T47D (cell line): ENCODE data around the gene LGALS7B.
"Not testable (repeated sequence)": the region's sequence is repeated elsewhere in the genome, so short reads cannot be mapped to it uniquely, and the experiment has no call there.

Experiments used
- DNase-seq, 2 experiments: peaks; one replicate each; pipeline versions ENCODE4 v3.0.0 to v3.0.0-alpha.2; 2011 to 2012; ENCODE audit warnings: low read depth in 1 of 2, low spot score in 1 of 2
- JUND ChIP-seq: IDR thresholded peaks from 2 replicates; pipeline ENCODE4 v1.6.1; 2012; ENCODE audit warnings: low read depth
- in situ Hi-C: cut with HindIII; loops from 2 replicates; pipeline ENCODE4 v1.10.0; 2016; ENCODE audit warnings: low sequenced_read_pairs, low pct_unique_long_range_greater_than_20kb

Gene LGALS7B

GRCh38 chr19:38759590-38760003 lies 29.4 kb upstream of the LGALS7B start:
- DNase-seq: no peak
- no peak for TF ChIP-seq JUND
- in situ Hi-C loops: no loop called here

DNA sequence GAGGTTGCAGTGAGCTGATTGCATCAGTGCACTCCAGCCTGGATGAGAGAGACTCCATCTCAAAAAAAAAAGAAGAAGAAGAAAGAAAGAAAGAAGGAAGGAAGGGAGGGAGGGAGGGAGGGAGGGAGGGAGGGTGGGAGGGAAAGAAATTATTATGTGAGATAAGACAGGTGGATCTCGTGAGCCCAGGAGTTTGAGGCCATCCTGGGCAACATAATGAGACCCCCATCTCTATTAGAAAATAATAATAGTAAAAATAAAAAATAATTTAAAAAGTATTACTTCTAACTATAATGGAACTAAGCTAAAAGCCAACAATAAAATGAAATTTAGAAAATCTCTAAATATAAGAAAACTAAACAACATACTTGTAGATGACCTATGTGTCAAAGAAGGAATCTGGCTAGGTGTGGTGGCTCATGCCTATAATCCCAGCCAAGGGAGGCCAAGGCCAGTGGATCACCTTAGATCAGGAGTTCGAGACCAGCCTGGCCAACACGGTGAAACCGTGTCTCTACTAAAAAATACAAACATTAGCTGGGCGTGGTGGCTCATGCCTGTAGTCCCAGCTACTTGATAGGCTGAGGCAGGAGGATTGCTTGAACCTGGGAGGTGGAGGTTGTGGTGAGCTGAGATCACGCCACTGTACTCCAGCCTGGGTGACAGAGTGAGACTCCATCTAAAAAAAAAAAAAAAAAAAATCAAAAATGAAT lies 28.0 kb upstream of the LGALS7B start:
- in situ Hi-C loops: not testable (repeated sequence)

DNA sequence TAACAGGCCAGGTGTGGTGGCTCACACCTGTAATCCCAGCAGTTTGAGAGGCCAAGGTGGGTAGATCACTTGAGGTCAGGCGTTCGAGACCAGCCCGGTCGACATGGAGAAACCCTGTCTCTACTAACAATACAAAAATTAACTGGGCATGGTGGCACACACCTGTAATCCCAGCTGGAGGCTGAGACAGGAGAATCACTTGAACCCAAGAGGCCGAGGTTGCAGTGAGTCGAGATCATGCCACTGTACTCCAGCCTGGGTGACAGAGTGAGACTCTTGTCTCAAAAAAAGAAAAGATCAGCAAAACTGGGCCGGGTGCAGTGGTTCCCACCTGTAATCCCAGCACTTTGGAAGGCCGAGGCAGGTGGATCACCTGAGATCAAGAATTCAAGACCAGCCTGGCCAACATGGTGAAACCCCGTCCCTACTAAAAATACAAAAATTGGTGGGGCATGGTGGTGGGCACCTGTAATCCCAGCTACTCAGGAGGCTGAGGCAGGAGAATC lies 27.1 kb upstream of the LGALS7B start:
- DNase-seq, in situ Hi-C loops: not testable (repeated sequence)

More for the DNA sequence above, 28.0 kb upstream of the LGALS7B start:
- not testable (repeated sequence) for DNase-seq

- in situ Hi-C loops: no loop called here
Observed at GRCh38 chr19:38763795-38764220, 25.2 kb upstream of the LGALS7B start.

GRCh38 chr19:38765214-38765613 lies 23.8 kb upstream of the LGALS7B start:
- TF ChIP-seq JUND: no peak
- in situ Hi-C loops: no loop called here
- no peak for DNase-seq

More at GRCh38 chr19:38763795-38764220, 25.2 kb upstream of the LGALS7B start:
- TF ChIP-seq JUND: no peak
- DNase-seq: no peak

DNA sequence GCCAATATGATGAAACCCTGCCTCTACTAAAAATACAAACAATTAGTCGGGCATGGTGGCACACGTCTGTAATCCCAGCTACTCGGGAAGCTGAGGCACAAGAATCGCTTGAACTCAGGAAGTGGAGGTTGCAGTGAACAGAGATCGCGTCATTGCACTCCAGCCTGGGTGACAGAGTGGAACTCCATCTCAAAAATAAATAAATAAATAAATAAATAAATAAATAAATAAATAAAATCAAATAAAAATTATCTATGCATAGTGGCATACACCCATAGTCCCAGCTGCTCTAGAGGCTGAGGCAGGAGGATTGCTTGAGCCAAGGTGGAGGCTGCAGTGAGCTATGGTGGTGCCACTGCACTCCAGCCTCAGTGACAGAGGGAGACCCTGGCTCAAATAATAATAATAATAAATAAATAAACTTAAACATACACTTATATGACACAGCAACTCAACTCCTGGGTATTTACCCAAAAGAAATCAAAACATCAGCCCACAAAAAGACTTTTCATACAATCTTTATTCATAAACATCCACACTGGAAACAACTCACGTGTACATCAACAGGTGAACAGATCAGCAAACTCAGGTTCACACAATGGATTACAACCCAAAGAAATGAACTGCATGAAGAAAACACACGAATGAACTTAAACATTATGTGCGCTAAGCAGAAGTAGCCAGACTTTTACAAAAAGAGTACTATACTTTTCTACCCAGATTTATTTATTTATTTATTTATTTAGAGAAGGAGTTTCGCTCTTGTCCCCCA lies 22.5 kb upstream of the LGALS7B start:
- in situ Hi-C loops: no loop called here
- DNase-seq: no peak
- TF ChIP-seq JUND: no peak

DNA sequence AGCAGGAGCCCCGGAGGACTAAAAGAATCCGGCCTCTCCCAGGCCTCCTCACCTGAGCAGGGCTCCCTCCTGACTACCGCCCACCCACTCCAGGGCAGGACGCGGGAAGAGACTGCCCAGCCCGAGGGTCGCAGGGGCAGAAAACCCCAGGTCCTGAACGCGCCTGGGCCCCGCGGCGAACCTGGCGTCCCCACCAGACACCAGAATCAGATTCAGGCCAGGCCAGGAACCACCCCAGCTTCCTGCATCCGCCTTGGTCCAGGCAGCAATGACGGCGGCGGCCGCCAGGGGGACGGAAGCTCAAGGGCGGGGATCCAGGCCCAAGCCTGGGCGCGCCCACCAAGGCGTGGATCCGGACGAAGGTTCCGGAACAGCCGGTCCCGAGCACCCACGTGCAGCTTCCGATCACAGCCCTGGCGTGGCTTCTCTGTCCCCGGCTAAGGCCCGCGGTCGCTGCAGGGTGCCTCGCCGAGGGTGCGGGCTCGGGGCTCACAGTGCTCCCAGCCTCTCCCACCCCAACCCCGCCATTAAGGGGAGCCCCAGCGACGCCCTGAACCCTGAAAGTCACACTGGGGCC lies 19.3 kb upstream of the LGALS7B start:
- in situ Hi-C loops: no loop called here
- no peak for DNase-seq
- no peak for TF ChIP-seq JUND

GRCh38 chr19:38770228-38770948 lies 18.6 kb upstream of the LGALS7B start:
- DNase-seq, in situ Hi-C loops: not testable (repeated sequence)

DNA sequence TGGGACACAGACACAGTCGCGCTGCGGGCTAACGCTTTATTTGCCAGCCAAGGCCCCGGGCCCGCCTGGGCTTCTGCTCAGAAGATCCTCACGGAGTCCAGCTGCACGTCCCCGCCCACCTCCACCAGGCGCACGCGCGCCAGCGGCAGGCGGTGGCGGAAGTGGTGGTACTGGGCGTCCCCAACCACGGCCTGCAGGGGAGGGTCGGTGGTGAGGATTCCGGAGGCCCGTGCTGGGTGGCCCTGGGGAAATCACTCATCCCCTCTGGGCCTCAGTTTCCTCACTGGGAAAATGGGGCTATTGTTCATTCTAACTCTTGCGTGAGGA lies 18.1 kb upstream of the LGALS7B start:
- DNase-seq, in situ Hi-C loops: not testable (repeated sequence)

GRCh38 chr19:38771569-38771968 lies 17.4 kb upstream of the LGALS7B start:
- DNase-seq, in situ Hi-C loops: not testable (repeated sequence)

DNA sequence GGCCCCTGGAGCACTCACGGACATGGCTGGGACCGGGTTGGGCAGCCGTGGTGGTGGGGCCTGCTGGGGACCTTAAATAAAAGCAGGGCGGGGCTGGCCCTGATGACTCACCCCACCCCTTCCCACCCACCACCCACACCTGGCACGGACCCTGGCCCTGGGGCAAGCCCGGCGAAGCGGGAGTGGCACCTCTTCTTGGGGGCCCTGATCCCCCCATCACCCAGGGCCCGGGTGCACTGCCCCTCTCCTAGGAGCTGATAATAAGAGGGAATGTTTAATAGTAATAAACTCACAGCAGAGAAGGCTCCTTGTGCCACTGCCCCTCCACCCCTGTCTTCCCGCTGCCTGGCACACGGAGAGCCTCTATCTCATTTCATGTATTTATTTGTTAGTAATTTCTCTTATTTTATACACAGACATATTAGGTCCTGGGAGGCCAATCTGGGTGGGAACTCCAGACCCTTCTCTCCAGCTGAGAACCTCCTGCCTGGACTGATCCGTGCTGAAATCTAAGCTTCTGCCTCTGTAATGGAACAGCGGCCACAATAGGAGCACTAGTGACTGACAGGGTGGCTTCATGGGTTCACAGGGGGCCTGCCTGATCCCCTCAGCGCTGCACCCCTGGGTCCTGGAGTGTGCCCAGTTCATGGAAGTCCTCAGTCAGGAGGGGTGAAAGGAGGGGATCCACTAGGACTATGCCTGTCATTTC lies 15.4 kb upstream of the LGALS7B start, which contains the start of gene LGALS7:
Gene LGALS7, minus strand, starts transcription at position 49 of the 709 bp plus-strand sequence. Its CDS starts 25 bp downstream, at position 24.
- TF ChIP-seq JUND: no peak
- no peak for DNase-seq
- in situ Hi-C loops: no loop called here
